PC-9 (cell line): Measurements from ENCODE around the gene FBXO5. TPM values are rescaled to one million over a fixed set of nuclear protein-coding genes. Genes with fewer than 3 reads are reported as not detected.

Experiments
- BruUV-seq: library from RNA; stranded (reverse); fragments of 400-500 nt; replicated peaks from 2 replicates; lab custom pipeline; 2021; lab: Mats Ljungman, UMichigan
- CTCF ChIA-PET: fragments of 300-600 bp; sonication (Branson Sonifier 250); formaldehyde crosslinking; loops from one replicate; lab custom pipeline; 2022; ENCODE audit warnings: antibody characterized with exemption; lab: Charles Lee
- POLR2A ChIA-PET: fragments of 300-600 bp; sonication (Branson Sonifier 250); formaldehyde crosslinking; loops from one replicate; lab custom pipeline; 2022; ENCODE audit warnings: antibody characterized with exemption; ENCODE audit not compliant: unreplicated experiment; lab: Charles Lee
- DNase-seq, 2 experiments: peaks; one replicate each; pipeline versions ENCODE4 v3.0.0 to v3.0.0-alpha.2; 2015 to 2022; ENCODE audit warnings: mixed read lengths in 1 of 2
- H2AFZ ChIP-seq: fragments of 200-600 bp; sonication (generic); 2 replicates; pipeline ENCODE4 v1.8.1; 2017; ENCODE audit warnings: antibody characterized with exemption
- H3F3A ChIP-seq: fragments of 200-600 bp; sonication (generic); 2 replicates; pipeline ENCODE4 v1.8.1; 2017; ENCODE audit warnings: antibody characterized with exemption, mild to moderate bottlenecking, low read depth; ENCODE audit not compliant: insufficient read depth
- H3K27ac ChIP-seq: fragments of 200-600 bp; sonication (generic); 2 replicates; pipeline ENCODE4 v1.6.1; 2016; ENCODE audit warnings: mixed run types
- H3K27me3 ChIP-seq: fragments of 200-600 bp; sonication (generic); 2 replicates; pipeline ENCODE4 v1.6.1; 2016; ENCODE audit warnings: low read depth, mixed run types; ENCODE audit not compliant: insufficient read depth
- H3K36me3 ChIP-seq: fragments of 200-600 bp; sonication (generic); 2 replicates; pipeline ENCODE4 v1.6.1; 2016; ENCODE audit warnings: low read depth, mixed run types
- H3K4me1 ChIP-seq: fragments of 200-600 bp; sonication (generic); replicated peaks from 2 replicates; pipeline ENCODE4 v1.6.1; 2016; ENCODE audit warnings: mixed run types; ENCODE audit not compliant: insufficient read depth
- H3K4me2 ChIP-seq: fragments of 200-600 bp; sonication (generic); 2 replicates; pipeline ENCODE4 v1.6.1; 2017; ENCODE audit warnings: mixed run types
- H3K4me3 ChIP-seq: fragments of 200-600 bp; sonication (generic); 2 replicates; pipeline ENCODE4 v1.6.1; 2016; ENCODE audit warnings: mixed run types
- H3K79me2 ChIP-seq: fragments of 200-600 bp; sonication (generic); 2 replicates; pipeline ENCODE4 v1.6.1; 2017; ENCODE audit warnings: low read depth, mixed run types
- H3K9me2 ChIP-seq: fragments of 200-600 bp; sonication (generic); 2 replicates; pipeline ENCODE4 v1.8.1; 2017; ENCODE audit warnings: mild to moderate bottlenecking; ENCODE audit not compliant: insufficient read depth
- H3K9me3 ChIP-seq: fragments of 200-600 bp; sonication (generic); 2 replicates; pipeline ENCODE4 v1.8.1; 2016; ENCODE audit warnings: low read depth; ENCODE audit not compliant: insufficient read depth
- H4K20me1 ChIP-seq: fragments of 200-600 bp; sonication (generic); 2 replicates; pipeline ENCODE4 v1.8.1; 2017; ENCODE audit not compliant: insufficient read depth
- EZH2 ChIP-seq: fragments of 200-600 bp; sonication (generic); IDR thresholded peaks from 2 replicates; pipeline ENCODE4 v1.8.0; 2017; ENCODE audit warnings: antibody characterized with exemption, low read depth
- intact Hi-C: fragments of 100-400 bp; cut with micrococcal nuclease; formaldehyde crosslinking; loops from one replicate; pipeline ENCODE4 v1.10.0; 2022; ENCODE audit not compliant: unreplicated experiment
- total RNA-seq: library from RNA; stranded (reverse); gene quantifications from 2 replicates; pipeline ENCODE4 v1.2.3, GENCODE V29; 2021
- TF ChIP-seq, protein P1 (sequence below): fragments of 200-600 bp; sonication (generic); conservative IDR thresholded peaks from 2 replicates; pipeline ENCODE4 v1.6.1; 2017; ENCODE audit warnings: mixed run types, antibody characterized with exemption, mild to moderate bottlenecking, moderate library complexity

FBXO5 gene
- total RNA-seq, 1 experiment from 2014 or later, result 20.6 TPM

DNA sequence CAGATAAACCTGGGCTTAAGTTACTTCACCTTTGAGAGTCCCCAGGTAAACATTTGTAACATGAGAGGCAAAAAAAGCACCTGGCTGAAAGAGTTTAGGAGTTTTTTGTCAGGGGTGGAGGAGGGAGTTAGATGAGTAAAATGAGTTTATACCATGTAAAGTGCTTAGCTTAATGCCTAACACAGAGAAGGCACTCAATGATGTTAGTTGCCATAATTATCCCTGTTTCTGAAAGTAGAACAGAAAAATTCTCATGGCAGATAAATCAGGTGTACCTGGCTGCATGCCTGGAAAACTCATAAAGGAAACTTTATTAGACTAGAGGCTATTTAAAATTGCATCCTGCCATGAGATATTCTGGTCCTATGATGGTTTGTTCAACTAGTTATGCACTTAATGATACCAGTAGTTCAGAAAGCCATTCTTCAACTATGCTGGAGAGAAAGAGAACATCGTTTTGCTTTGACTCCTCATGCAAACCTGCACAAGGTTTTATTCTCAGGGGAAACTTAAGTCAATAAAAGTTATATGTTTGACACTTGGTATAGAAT, 40.4 kb downstream of the FBXO5 start:
- no peak for TF ChIP-seq EZH2
- TF ChIP-seq, protein P1, sequence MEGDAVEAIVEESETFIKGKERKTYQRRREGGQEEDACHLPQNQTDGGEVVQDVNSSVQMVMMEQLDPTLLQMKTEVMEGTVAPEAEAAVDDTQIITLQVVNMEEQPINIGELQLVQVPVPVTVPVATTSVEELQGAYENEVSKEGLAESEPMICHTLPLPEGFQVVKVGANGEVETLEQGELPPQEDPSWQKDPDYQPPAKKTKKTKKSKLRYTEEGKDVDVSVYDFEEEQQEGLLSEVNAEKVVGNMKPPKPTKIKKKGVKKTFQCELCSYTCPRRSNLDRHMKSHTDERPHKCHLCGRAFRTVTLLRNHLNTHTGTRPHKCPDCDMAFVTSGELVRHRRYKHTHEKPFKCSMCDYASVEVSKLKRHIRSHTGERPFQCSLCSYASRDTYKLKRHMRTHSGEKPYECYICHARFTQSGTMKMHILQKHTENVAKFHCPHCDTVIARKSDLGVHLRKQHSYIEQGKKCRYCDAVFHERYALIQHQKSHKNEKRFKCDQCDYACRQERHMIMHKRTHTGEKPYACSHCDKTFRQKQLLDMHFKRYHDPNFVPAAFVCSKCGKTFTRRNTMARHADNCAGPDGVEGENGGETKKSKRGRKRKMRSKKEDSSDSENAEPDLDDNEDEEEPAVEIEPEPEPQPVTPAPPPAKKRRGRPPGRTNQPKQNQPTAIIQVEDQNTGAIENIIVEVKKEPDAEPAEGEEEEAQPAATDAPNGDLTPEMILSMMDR, result no peak
- Histone ChIP-seq H2AFZ (no peak overlapping the region), H3K9me3 (peaks cover 5% of the 10 kb centered on the region; the same call in 1 of the 2 replicates), H3K27ac (peak overlapping the region; percentile 67), H3K4me1 (peaks cover 33% of the 10 kb centered on the region), H3K79me2 (no peaks in the 10 kb centered on the region), H3K4me3 (no peak overlapping the region), H3K9me2 (no peaks in the 10 kb centered on the region), H4K20me1 (no peaks in the 10 kb centered on the region), H3K36me3 (0 out of 2 replicates have a peak, but pooled peaks cover 4% of the 10 kb centered on the region), H3K4me2 (peak overlapping the region; percentile 53), H3K27me3 (no peaks in the 10 kb centered on the region), H3F3A (peaks cover 15% of the 10 kb centered on the region)
- no TSS peak for BruUV-seq
- POLR2A ChIA-PET, result no interaction called here
- CTCF ChIA-PET, result no interaction called here
- intact Hi-C loops, result loop anchor here (10.0 kb wide), 2 partner anchors 458 to 668 kb away; no protein-coding TSS in a partner anchor
- DNase-seq, result no peak

DNA sequence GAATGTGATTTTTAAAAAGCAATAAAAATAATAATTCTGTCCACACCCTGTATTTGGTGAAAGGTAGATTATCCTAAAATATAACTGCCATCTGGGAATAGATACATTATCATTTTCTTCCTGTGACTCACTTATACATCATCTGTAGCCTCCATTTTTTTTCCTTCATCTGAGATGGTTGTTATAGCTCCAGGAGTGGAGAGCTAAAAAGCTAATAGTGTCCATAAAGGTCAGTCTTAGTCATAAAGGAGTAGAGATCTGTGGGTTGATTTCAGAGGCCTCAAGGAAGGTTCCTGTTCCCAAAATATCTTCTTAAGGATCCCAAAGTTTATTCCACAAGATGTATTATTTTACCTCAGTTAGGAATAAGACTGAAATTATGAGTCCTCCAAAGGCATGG, 41.1 kb downstream of the FBXO5 start:
- H3K4me2 ChIP-seq, result no peak overlapping the region
- 0 out of 2 replicates have a peak, but pooled peaks cover 4% of the 10 kb centered on the region for H3K36me3 ChIP-seq
- peaks cover 33% of the 10 kb centered on the region for H3K4me1 ChIP-seq
- ChIA-PET POLR2A (no interaction called here), CTCF (no interaction called here)
- H2AFZ ChIP-seq, result no peak overlapping the region
- H3K9me2 ChIP-seq, result no peaks in the 10 kb centered on the region
- no peak for DNase-seq
- H3K4me3 ChIP-seq, result no peak overlapping the region
- no peaks in the 10 kb centered on the region for H3K27me3 ChIP-seq
- peaks cover 5% of the 10 kb centered on the region; the same call in 1 of the 2 replicates for H3K9me3 ChIP-seq
- H3F3A ChIP-seq, result peaks cover 15% of the 10 kb centered on the region
- H4K20me1 ChIP-seq, result no peaks in the 10 kb centered on the region
- intact Hi-C loops, result loop anchor here (10.0 kb wide), 2 partner anchors 457 to 667 kb away; no protein-coding TSS in a partner anchor
- TF ChIP-seq, protein P1, result no peak
- TF ChIP-seq EZH2, result no peak
- no peak overlapping the region for H3K27ac ChIP-seq
- no TSS peak for BruUV-seq
- H3K79me2 ChIP-seq, result no peaks in the 10 kb centered on the region

DNA sequence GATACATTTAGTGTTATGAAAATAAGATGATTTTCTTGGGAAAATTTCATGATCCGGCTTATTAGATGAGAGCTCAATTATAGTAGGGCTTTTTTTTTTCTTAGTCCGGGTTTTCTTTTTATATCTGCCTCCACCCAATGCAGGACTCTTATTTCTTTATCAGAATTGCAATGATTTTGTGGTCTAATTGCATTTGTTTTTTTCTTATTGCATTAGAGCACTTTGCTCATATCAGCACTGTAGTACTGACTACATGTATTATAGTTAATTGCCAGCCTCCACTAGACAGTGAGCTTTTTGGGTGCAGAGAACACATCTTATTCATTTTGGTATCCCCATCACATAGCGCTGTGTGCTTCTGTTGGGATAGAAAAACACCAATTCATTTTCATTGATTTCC, 50.0 kb downstream of the FBXO5 start:
- H3K4me1 ChIP-seq, result no peaks in the 10 kb centered on the region
- no peaks in the 10 kb centered on the region for H3K36me3 ChIP-seq
- no TSS peak for BruUV-seq
- no peak overlapping the region for H3K27ac ChIP-seq
- H2AFZ ChIP-seq, result no peak overlapping the region
- H3K9me2 ChIP-seq, result no peaks in the 10 kb centered on the region
- no peaks in the 10 kb centered on the region for H3K9me3 ChIP-seq
- intact Hi-C loops, result no loop called here
- no peaks in the 10 kb centered on the region for H3F3A ChIP-seq
- TF ChIP-seq, protein P1, result no peak
- no peak for TF ChIP-seq EZH2
- DNase-seq, result no peak
- H3K4me2 ChIP-seq, result no peak overlapping the region
- H3K27me3 ChIP-seq, result no peaks in the 10 kb centered on the region
- CTCF ChIA-PET, result interaction anchor here (0.6 kb wide), 1 partner anchor 1196 kb away, joined by 7 read pairs; no protein-coding TSS in a partner anchor
- H4K20me1 ChIP-seq, result no peaks in the 10 kb centered on the region
- no peaks in the 10 kb centered on the region for H3K79me2 ChIP-seq
- POLR2A ChIA-PET, result no interaction called here
- no peak overlapping the region for H3K4me3 ChIP-seq
